ENCODE results near the gene GOLGA8Q. TPM values are rescaled to one million over a fixed set of nuclear protein-coding genes. Genes with fewer than 3 reads are reported as not detected.
"Not testable (repeated sequence)": the region's sequence is repeated elsewhere in the genome, so short reads cannot be mapped to it uniquely, and the experiment has no call there.

GOLGA8Q gene
- 0.42 TPM for total RNA-seq
- 0.34 TPM for polyA plus RNA-seq
- long read RNA-seq, donor 1, result 0 reads
- long read RNA-seq, donor 2, result 0 reads
- long read RNA-seq, donor 3, result 0 reads
- long read RNA-seq, donor 4, result 0 reads
- long read RNA-seq, donor 5, result 0 reads
- long read RNA-seq, donor 6, result 0 reads
- long read RNA-seq, donor 7, result 0 reads
- long read RNA-seq, donor 8, result 0 reads
- long read RNA-seq, donor 9, result 0 reads
- long read RNA-seq, donor 10, result 0 reads

DNA sequence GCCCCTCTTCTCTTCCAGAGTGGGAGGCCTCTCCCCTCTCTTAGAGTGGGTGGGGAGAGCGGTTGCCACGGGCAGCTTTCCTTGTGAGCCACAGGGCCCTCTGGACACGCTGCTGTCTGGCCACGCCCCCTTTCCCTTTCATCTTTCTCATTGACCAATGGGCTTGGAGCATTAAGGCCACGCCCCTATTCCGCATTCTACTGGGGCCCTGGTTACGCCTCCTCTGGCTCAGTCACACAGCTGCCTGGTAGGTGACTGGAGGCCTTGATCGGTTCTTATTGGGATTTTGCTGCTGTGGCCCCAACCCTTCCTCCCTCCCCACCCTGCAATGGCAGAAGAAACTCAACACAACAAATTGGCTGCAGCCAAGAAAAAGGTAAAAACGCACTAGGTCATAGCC is at the start of gene GOLGA8Q:
TSS of gene GOLGA8Q (plus strand) at position 301 of the 400 bp plus-strand sequence. CDS start at position 329, 28 bp downstream.
- not testable (repeated sequence) for H3K9me3 ChIP-seq (ENCODE audit: control insufficient read depth in 2 of 2, insufficient read depth in 1 of 2, low read length in 1 of 2); H3K4me1 ChIP-seq (ENCODE audit: control insufficient read depth in 2 of 2, insufficient read depth in 2 of 2, low read length in 2 of 2); H3K27me3 ChIP-seq (ENCODE audit: control insufficient read depth in 2 of 2, insufficient read depth in 1 of 2, low read length in 1 of 2); H3K27ac ChIP-seq (ENCODE audit: low read depth in 1 of 2, low read length in 1 of 2); H3K36me3 ChIP-seq (ENCODE audit: control insufficient read depth in 2 of 2, insufficient read depth in 2 of 2, low read length in 1 of 2); DNase-seq (ENCODE audit: low read depth in 6 of 9, low spot score in 9 of 9); H3K4me3 ChIP-seq (ENCODE audit: low read length in 2 of 2)
- no CpG with 5 or more reads among the region's 9 CpGs for WGBS

DNA sequence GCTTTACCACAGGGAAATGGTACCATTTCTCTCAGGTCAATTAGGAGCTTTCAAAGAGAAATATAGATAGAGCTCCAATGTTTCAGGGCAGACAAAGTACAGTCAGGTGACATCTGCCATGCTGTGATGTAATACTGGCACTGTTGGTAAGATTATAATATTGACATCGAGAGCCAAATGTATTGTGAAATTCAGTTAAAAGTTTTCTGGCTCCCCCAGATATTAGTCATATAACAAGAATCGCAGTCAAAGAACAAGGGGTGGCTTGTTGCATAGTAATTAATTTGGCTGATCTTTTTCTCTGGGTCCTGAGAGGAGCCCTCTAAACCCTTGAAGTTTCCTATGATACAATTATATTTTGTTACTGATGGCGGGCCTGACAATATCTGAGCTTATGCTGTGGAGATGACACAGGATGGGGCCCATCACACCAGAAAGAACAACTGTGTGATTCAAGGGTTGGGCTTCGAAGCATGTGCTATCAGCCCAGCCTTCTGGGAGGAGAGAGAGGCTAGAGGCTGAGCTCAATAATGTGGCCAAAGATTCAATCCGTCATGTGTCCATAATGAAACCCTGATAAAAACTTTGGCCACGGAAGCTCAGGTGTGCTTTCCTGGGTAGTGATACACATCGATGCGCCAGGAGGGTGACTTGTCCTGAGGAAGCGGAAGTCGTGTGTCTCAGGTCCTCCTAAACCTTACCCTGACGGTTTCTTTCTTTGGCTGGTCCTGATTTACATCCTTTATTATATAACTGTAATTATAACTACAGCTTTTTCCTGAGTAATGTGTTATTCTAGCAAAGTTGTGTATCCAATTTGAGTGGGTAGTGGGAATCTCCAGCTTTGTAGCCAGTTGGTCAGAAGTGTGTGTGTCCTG is 48.7 kb upstream of the GOLGA8Q start:
- not testable (repeated sequence) for H3K27ac ChIP-seq (ENCODE audit: low read depth in 1 of 2, low read length in 1 of 2); H3K36me3 ChIP-seq (ENCODE audit: control insufficient read depth in 2 of 2, insufficient read depth in 2 of 2, low read length in 1 of 2); H3K4me1 ChIP-seq (ENCODE audit: control insufficient read depth in 2 of 2, insufficient read depth in 2 of 2, low read length in 2 of 2); H3K27me3 ChIP-seq (ENCODE audit: control insufficient read depth in 2 of 2, insufficient read depth in 1 of 2, low read length in 1 of 2); H3K4me3 ChIP-seq (ENCODE audit: low read length in 2 of 2); H3K9me3 ChIP-seq (ENCODE audit: control insufficient read depth in 2 of 2, insufficient read depth in 1 of 2, low read length in 1 of 2); DNase-seq (ENCODE audit: low read depth in 6 of 9, low spot score in 9 of 9)
- 100% methylated on average over 5 of the region's 11 CpGs for WGBS

DNA sequence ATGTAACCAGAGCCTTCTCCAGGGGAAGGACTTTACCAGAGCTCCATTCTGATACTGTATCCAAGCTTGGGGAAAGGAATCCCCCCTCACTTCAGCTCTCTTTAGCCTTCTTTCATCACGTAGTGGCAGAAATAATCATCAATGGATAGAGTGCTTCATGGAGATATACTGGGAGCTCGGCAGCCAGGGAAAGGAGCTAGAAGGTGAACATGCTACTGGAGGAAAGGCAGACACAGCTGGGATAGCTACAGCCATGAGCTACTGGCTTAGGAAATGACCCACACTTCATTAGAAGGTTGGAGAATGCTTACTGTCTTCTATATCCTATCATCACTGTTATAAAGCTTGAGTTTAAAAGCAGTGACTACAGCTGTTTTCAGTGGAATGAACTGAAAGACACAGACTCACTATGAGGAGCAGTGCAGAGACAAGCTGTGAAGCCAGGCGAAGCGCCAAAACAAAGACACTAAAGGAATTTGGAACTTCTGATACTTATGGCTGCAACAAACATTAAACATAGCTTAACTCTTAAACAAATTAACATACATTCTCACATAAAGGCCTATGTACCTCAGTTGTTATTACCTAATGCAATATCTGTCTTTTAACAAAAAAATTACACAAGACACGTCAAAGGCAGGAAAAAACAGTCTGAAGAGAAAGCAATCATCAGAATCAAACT is 47.5 kb upstream of the GOLGA8Q start:
- DNase-seq (ENCODE audit: low read depth in 6 of 9, low spot score in 9 of 9); H3K36me3 ChIP-seq (ENCODE audit: control insufficient read depth in 2 of 2, insufficient read depth in 2 of 2, low read length in 1 of 2); H3K9me3 ChIP-seq (ENCODE audit: control insufficient read depth in 2 of 2, insufficient read depth in 1 of 2, low read length in 1 of 2); H3K4me1 ChIP-seq (ENCODE audit: control insufficient read depth in 2 of 2, insufficient read depth in 2 of 2, low read length in 2 of 2); H3K27me3 ChIP-seq (ENCODE audit: control insufficient read depth in 2 of 2, insufficient read depth in 1 of 2, low read length in 1 of 2); H3K4me3 ChIP-seq (ENCODE audit: low read length in 2 of 2); H3K27ac ChIP-seq (ENCODE audit: low read depth in 1 of 2, low read length in 1 of 2): not testable (repeated sequence)
- WGBS, result 100% methylated on average over 2 of the region's 5 CpGs

GRCh38 chr15:30514545-30514944 is 37.3 kb upstream of the GOLGA8Q start:
- not testable (repeated sequence) for DNase-seq (ENCODE audit: low read depth in 6 of 9, low spot score in 9 of 9); H3K27ac ChIP-seq (ENCODE audit: low read depth in 1 of 2, low read length in 1 of 2); H3K4me3 ChIP-seq (ENCODE audit: low read length in 2 of 2); H3K27me3 ChIP-seq (ENCODE audit: control insufficient read depth in 2 of 2, insufficient read depth in 1 of 2, low read length in 1 of 2); H3K36me3 ChIP-seq (ENCODE audit: control insufficient read depth in 2 of 2, insufficient read depth in 2 of 2, low read length in 1 of 2); H3K4me1 ChIP-seq (ENCODE audit: control insufficient read depth in 2 of 2, insufficient read depth in 2 of 2, low read length in 2 of 2); H3K9me3 ChIP-seq (ENCODE audit: control insufficient read depth in 2 of 2, insufficient read depth in 1 of 2, low read length in 1 of 2)
- no CpG with 5 or more reads among the region's 4 CpGs for WGBS

GRCh38 chr15:30523453-30524243 is 28.2 kb upstream of the GOLGA8Q start:
- H3K9me3 ChIP-seq (ENCODE audit: control insufficient read depth in 2 of 2, insufficient read depth in 1 of 2, low read length in 1 of 2); DNase-seq (ENCODE audit: low read depth in 6 of 9, low spot score in 9 of 9); H3K4me1 ChIP-seq (ENCODE audit: control insufficient read depth in 2 of 2, insufficient read depth in 2 of 2, low read length in 2 of 2); H3K36me3 ChIP-seq (ENCODE audit: control insufficient read depth in 2 of 2, insufficient read depth in 2 of 2, low read length in 1 of 2); H3K27me3 ChIP-seq (ENCODE audit: control insufficient read depth in 2 of 2, insufficient read depth in 1 of 2, low read length in 1 of 2); H3K27ac ChIP-seq (ENCODE audit: low read depth in 1 of 2, low read length in 1 of 2); H3K4me3 ChIP-seq (ENCODE audit: low read length in 2 of 2): not testable (repeated sequence)
- WGBS, result 52% methylated on average over 3 of the region's 7 CpGs

- not testable (repeated sequence) for H3K27ac ChIP-seq (ENCODE audit: low read depth in 1 of 2, low read length in 1 of 2); H3K9me3 ChIP-seq (ENCODE audit: control insufficient read depth in 2 of 2, insufficient read depth in 1 of 2, low read length in 1 of 2); H3K4me1 ChIP-seq (ENCODE audit: control insufficient read depth in 2 of 2, insufficient read depth in 2 of 2, low read length in 2 of 2); DNase-seq (ENCODE audit: low read depth in 6 of 9, low spot score in 9 of 9); H3K4me3 ChIP-seq (ENCODE audit: low read length in 2 of 2); H3K36me3 ChIP-seq (ENCODE audit: control insufficient read depth in 2 of 2, insufficient read depth in 2 of 2, low read length in 1 of 2); H3K27me3 ChIP-seq (ENCODE audit: control insufficient read depth in 2 of 2, insufficient read depth in 1 of 2, low read length in 1 of 2)
- WGBS, result 89% methylated on average over 1 of the region's 4 CpGs
Measured at GRCh38 chr15:30525912-30526311, 25.9 kb upstream of the GOLGA8Q start.

DNA sequence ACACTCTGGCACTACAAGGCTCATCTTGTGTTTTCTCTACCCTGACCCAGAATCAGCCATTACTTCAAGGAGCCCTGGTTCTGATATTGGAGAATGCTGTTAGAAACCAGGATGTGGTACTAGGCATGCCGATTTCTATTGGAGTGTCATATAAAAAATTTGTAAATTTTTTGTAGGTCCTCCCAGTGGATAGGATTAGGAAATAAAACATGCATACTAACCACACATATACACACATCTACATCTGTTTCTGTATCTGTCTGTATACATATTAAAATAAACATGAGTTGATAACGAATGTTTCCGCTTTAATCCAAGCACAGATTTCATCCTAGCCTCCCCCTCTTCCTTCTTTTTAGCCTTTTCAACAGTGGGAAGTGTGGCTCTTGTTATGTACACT is 22.8 kb upstream of the GOLGA8Q start:
- H3K4me1 ChIP-seq (ENCODE audit: control insufficient read depth in 2 of 2, insufficient read depth in 2 of 2, low read length in 2 of 2); H3K27ac ChIP-seq (ENCODE audit: low read depth in 1 of 2, low read length in 1 of 2); H3K27me3 ChIP-seq (ENCODE audit: control insufficient read depth in 2 of 2, insufficient read depth in 1 of 2, low read length in 1 of 2); H3K36me3 ChIP-seq (ENCODE audit: control insufficient read depth in 2 of 2, insufficient read depth in 2 of 2, low read length in 1 of 2); H3K9me3 ChIP-seq (ENCODE audit: control insufficient read depth in 2 of 2, insufficient read depth in 1 of 2, low read length in 1 of 2); DNase-seq (ENCODE audit: low read depth in 6 of 9, low spot score in 9 of 9); H3K4me3 ChIP-seq (ENCODE audit: low read length in 2 of 2): not testable (repeated sequence)
- no CpG with 5 or more reads among the region's 3 CpGs for WGBS

GRCh38 chr15:30566949-30567348 is 15.1 kb downstream of the GOLGA8Q start:
- not testable (repeated sequence) for DNase-seq (ENCODE audit: low read depth in 6 of 9, low spot score in 9 of 9); H3K9me3 ChIP-seq (ENCODE audit: control insufficient read depth in 2 of 2, insufficient read depth in 1 of 2, low read length in 1 of 2); H3K27me3 ChIP-seq (ENCODE audit: control insufficient read depth in 2 of 2, insufficient read depth in 1 of 2, low read length in 1 of 2); H3K36me3 ChIP-seq (ENCODE audit: control insufficient read depth in 2 of 2, insufficient read depth in 2 of 2, low read length in 1 of 2); H3K4me3 ChIP-seq (ENCODE audit: low read length in 2 of 2); H3K4me1 ChIP-seq (ENCODE audit: control insufficient read depth in 2 of 2, insufficient read depth in 2 of 2, low read length in 2 of 2); H3K27ac ChIP-seq (ENCODE audit: low read depth in 1 of 2, low read length in 1 of 2)
- no CpG with 5 or more reads among the region's 6 CpGs for WGBS

Data from thymus (tissue), 14 donors.